HG03469 (cell line): ENCODE data around the gene NFE2.

Source experiments
- ATAC-seq: cut with Tn5 transposase; IDR thresholded peaks from one replicate; pipeline ENCODE4 v1.9.1; 2021; ENCODE audit warnings: mild to moderate bottlenecking, moderate library complexity, moderate number of reproducible peaks; ENCODE audit not compliant: unreplicated experiment

The NFE2 gene

GRCh38 chr12:54306925-54307741 is 6.3 kb upstream of the NFE2 start:
- no peak for ATAC-seq

DNA sequence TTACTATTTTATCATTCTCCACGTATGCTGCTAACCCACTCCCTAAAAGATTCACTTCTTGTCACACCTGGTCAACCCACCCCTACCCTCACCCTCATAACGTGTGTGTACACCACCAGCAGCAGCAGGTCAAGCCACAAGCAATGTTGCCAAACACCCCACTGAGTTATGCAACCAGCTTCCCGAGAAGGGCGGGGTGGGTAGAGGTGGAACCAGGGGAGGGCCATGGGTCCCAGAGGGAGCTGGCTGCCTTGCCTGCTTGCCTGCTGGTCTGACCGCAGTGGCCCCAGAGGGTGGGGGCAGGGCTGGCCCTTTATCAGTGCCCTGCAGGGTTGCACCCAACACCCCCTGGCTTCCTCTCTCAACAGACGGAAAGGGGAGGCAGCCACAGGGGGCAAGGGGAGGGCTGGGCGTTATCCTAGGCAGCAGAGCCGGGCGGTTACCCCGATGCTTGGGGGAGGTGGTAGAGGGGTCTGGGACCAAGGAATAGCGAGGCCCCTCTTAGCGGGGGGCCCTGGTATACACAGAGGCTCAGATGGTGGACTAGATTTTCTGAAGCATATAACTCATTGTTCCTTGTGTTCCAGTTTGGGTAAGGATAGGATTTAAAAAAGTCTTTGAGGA is 3.5 kb upstream of the NFE2 start:
- no peak for ATAC-seq

DNA sequence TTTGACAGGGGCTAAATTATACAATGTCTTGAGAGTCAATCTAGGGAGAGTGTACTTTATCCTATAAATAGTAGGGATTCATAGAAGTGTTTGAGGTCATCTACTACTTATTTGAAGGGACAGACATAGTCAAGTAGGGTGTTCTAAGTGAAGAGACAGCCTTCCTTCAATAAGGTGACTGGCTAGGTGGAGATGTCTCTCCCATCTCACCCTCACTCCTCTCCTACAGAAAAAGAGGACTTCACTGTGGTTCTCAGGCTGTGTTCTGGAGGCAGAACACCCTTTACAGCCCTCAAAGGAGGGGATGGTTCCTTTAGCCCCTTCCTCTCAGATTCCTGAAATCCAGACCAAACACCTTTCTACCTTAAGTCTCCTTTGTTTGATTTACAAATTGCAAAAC is 2.8 kb upstream of the NFE2 start:
- no peak for ATAC-seq

DNA sequence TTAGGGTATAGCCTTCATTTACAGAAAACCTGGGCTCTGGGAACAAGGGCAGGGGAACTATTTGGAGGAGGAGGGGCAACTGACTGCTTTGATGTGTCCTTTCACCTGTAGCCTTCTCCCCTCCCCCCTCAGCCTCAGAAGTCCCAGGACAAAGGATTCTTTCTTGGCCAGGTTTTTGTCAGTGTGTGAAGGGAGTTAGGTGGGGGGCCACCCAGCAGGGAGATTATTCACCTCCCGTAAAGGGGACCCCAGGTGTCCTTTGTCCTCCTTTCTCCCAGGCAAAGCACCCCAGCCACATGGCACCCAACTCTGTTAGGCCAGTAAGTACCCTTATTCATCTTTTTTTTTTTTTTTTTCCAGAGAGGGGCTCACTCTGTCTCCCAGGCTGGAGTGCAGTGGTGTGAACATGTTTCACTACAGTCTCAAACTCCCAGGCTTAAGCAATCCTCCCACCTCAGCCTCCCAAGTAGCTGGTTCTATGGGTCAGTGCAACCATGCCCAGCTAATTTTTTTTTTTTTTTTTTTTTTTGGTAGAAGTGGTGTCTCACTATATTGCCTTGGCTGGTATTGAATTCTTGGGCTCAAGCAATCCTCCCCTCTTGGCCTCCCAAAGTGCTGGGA is 723 bp upstream of the NFE2 start:
- ATAC-seq, result no peak

DNA sequence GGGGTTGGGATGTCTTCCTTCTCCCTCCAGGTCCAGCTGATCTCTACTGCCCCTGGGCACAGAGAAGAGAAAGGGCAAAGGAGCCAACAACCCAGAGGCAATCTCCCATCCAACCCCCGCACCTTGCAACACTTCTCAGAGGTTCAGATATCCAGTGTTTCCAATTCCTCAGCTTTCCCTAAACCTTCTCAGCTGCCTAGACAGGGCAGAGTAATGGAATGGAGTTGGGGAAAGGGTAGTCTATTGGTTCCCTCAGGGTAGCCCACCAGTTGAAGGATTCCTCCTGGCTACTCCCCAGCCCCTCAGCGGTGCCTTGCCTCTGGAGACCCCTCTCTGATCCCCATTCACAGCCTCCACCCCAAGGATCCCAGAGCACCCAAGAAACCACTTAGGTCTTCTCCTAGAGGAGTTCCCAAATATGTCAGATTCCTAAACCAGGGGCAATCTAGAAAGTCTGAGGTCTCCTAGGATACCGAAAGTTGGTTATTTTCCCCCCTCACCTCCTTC is 537 bp downstream of the NFE2 start:
- no peak for ATAC-seq

GRCh38 chr12:54299515-54300224 is 1.1 kb downstream of the NFE2 start:
- ATAC-seq, result no peak

DNA sequence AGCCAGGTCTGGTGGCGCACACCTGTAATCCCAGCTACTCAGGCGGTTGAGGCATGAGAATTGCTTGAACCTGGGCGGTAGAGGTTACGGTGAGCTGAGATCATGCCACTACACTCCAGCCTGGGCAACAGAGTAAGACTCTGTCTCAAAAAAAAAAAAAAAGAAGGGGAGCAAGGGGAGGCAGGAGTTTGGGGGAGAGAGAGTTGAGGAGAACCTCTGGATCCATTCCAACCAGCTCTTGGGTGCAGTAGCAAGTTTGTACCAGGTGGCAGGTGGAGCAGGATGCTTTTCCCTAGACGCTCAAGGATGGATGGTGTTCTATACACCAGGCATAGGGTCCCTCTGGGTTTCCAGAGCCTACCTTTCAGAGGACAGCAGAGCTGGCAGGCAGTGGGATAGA is 1.9 kb downstream of the NFE2 start:
- ATAC-seq, result no peak

GRCh38 chr12:54296393-54297099 is 4.3 kb downstream of the NFE2 start:
- no peak for ATAC-seq

DNA sequence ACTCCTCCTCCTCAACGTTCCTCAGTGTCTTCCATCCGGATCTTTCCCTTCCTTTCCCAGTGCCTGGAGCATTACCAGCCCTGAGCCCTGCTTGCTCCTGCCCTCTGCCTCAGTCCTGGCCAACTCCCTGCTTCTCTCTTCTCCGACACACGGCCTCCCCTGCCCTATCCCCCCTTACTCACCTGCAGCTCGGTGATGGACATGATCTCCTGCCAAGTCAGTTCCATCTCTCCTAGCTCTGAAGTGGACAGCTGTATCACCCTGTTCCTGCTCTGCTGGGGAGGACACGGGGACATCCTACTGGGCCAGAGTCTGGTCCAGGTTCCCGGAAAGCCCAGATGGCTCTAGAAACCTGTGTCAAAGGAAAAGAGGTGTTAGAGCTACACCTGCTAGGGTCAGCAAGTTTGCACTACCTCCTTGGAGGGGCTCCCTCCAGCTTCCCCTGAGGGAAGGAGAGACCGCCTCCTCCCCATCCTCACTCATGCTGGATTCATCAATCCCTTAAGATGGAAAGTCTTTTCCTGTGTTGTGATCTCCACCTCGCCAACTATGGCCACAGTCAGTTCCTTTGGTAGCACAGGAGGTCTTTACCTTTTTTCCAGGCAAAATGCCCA is 5.8 kb downstream of the NFE2 start:
- no peak for ATAC-seq

- no peak for ATAC-seq
These were observed 6.5 kb downstream of the NFE2 start for GRCh38 chr12:54294152-54294952.

- no peak for ATAC-seq
These were observed 7.9 kb downstream of the NFE2 start for GRCh38 chr12:54292931-54293241.

- no peak for ATAC-seq
These were observed 8.5 kb downstream of the NFE2 start for GRCh38 chr12:54292083-54292930.

- ATAC-seq, result no peak
These were observed 13.3 kb downstream of the NFE2 start for GRCh38 chr12:54287261-54288157.

DNA sequence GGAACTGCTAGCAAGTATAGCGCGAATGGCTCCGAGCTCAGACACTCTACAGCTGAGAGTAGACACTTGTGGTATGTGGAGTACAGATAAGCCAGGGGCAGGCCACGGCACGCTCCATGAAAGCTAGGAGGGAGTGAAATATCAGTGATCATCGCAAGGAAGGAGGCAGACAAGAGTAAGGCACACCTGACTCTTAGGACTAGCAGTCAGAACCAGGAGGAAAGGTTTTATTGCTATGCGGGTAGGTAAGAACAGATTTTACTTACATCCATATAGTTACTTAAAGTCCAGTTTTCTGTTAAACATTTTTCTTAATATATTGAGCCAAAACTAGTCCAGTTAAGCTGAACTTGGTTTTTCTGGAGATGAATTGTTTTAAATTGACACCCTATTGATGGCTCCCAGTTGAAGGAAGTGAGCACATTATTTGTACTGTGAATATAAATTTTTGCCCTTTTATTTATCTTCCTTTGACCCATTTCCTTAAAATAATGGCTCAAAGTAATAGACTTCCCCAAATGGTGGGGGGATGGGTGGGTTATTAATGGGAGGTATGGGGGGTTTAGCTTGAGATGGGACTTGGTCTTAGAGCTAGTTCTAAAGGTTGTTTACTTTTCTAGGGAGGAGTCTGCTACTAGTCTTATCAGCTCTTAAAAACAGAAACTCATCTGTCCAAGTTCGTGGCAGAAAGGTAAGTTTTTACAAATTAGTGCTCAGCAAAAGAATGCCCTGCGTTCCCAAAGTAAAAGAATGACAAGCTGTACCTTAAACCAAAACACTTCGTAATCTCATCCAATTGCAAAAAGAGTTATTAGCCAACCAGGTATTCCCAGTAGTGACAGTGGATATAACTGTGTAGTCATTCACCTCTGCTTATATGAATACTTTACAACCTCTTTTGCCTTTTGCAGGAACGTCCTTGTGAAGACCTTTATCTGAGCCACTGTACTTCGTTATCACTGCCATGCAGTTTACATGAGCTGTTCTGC is 14.5 kb downstream of the NFE2 start:
- ATAC-seq, result no peak

- ATAC-seq, result no peak
These were observed 15.4 kb downstream of the NFE2 start for GRCh38 chr12:54285150-54286041.
